HG02943 (cell line): ENCODE results near the gene GGA2.
"Not testable (repeated sequence)": the region's sequence is repeated elsewhere in the genome, so short reads cannot be mapped to it uniquely, and the experiment has no call there.

Source experiments
- ATAC-seq: cut with Tn5 transposase; IDR thresholded peaks from one replicate; pipeline ENCODE4 v1.9.1; 2021; ENCODE audit warnings: mild to moderate bottlenecking, low read depth, moderate library complexity; ENCODE audit not compliant: unreplicated experiment

GGA2 gene

DNA sequence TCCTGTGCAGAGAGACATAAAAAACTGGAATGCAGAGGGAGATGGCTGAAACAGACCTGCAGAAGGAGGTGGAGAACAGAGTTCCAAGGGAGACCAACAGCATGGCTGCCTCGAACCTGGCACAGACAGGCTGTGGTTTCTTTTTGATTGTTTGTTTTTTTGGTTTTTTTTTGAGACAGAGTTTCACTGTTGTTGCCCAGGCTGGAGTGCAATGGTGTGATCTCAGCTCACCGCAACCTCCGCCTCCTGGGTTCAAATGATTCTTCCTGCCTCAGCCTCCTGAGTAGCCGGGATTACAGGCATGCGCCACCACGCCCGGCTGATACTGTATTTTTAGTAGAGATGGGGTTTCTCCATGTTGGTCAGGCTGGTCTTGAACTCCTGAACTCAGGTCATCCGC lies 26.8 kb downstream of the GGA2 start:
- not testable (repeated sequence) for ATAC-seq

DNA sequence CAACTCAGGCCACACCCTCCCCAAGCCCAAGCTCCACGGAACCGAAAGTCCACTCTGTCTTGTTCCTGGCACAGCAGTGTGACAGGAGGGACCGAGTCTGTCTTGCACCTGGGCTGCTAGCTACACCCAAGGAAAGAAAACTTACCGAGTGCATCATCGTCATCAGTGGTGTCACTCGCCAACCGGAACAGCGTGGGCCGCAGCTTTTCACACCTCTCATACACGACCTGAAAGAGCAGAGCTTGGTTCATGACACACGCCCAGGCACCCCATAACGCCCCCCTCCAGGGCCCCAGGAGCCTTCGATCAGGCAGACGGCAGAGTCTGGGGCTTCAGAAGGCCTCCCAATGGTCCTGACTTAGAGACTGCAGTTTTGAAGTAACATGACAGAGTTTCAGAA lies 27.5 kb downstream of the GGA2 start:
- no peak for ATAC-seq

GRCh38 chr16:23480257-23480656 lies 30.0 kb downstream of the GGA2 start:
- ATAC-seq: no peak

DNA sequence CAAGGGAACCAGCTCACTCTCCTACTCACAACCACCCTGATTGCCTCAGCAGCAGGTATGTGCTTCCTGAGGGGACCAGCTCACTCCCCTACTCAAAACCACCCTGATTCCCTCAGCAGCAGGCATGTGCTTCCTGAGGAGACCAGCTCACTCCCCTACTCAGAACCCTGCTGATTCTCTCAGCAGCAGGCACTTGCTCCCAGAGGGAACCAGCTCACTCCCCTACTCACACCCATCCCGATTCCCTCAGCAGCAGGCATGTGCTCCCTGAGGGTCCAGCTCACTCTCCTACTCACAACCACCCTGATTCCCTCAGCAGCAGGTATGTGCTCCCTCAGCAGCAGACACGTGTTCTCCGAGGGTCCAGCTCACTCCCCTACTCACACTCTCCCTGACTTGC lies 31.2 kb downstream of the GGA2 start:
- ATAC-seq: no peak

GRCh38 chr16:23478566-23478965 lies 31.7 kb downstream of the GGA2 start:
- ATAC-seq: no peak

DNA sequence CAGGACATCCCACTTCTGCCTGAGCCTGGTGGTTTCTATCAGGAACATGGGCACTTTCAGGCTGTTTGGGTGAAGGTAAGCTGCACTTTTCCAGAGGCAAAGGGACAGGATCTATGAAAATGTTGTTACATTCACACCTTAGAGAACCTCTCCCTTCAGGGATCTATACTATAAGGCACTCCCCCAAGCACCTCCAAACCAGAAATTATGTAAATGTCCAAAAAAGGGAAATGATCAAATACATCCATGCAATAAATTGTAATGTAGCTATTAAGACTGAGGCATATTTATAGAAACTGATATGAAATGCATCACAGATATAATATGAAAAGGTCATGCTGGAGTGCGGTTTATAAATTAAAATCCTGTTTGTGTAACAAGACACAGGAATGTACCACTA lies 34.0 kb downstream of the GGA2 start:
- ATAC-seq: no peak

GRCh38 chr16:23469814-23470213 lies 40.5 kb downstream of the GGA2 start:
- ATAC-seq: no peak

- no peak for ATAC-seq
Observed at GRCh38 chr16:23466162-23466885, 44.0 kb downstream of the GGA2 start.

GRCh38 chr16:23465179-23465578 lies 45.1 kb downstream of the GGA2 start:
- no peak for ATAC-seq

GRCh38 chr16:23464196-23464595 lies 46.1 kb downstream of the GGA2 start:
- ATAC-seq: no peak

DNA sequence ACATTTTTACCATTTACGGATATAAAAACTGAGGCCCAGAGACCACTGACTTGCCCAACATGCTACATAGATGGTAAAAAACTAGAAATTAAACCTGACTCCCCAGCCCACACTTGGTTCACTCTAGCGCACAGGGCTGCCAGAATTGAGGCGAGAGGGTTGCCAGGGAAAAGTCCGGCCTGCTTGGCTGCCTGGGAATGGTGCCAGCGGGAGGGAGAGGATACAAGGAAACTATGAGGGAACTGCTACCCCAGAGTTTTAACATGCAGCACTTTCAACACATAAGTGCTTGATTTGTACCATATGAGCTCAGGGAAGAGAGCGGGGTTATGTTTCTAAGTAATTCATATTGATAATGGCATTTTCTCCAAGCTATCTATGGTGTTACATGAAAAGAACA lies 47.3 kb downstream of the GGA2 start:
- ATAC-seq: not testable (repeated sequence)

- ATAC-seq: no peak
Observed at GRCh38 chr16:23453338-23454052, 56.8 kb downstream of the GGA2 start.

- ATAC-seq: peak; percentile 70
Observed at GRCh38 chr16:23452572-23453337, 57.5 kb downstream of the GGA2 start, which contains the start of gene COG7. COG7 (minus strand) TSS chr16:23453189; CDS start chr16:23452994, 195 bp downstream.

GRCh38 chr16:23452221-23452571 lies 58.1 kb downstream of the GGA2 start:
- ATAC-seq: no peak

DNA sequence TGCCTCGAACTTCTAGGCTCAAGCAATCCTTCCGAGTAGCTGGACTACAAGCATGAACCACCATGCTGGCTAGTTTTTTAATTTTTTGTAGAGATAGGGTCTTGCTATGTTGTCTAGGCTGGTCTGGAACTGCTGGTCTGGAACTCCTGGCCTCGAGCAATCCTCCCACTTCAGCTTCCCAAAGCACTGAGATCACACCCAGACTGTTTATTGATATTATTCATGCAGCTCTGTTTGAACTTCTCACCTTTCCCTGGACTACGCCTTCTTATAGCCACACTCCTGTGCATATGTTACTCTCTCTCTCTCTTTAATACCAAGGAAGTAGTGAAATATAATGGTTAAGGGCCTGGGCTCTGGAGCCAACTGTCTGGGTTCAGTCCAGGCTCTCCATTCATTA lies 61.9 kb downstream of the GGA2 start:
- ATAC-seq: no peak

DNA sequence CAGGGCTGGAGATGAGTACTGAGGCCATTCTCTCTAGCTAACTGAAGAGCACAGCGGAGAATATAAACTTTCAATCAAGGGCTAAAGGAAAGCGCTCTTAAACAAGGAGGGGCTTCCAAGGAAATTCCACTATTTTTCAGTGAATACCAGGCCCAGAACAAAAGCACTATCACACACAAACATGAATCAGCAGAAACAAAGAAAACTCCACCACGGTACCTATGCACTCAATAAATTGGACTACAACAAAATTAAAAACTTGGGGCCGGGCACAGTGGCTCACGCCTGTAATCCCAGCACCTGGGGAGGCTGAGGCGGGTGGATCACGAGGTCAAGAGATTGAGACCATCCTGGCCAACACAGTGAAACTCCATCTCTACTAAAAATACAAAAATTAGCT lies 72.8 kb downstream of the GGA2 start:
- ATAC-seq: not testable (repeated sequence)

- ATAC-seq: no peak
Observed at GRCh38 chr16:23436951-23437350, 73.3 kb downstream of the GGA2 start.

GRCh38 chr16:23435500-23435899 lies 74.8 kb downstream of the GGA2 start:
- ATAC-seq: no peak

DNA sequence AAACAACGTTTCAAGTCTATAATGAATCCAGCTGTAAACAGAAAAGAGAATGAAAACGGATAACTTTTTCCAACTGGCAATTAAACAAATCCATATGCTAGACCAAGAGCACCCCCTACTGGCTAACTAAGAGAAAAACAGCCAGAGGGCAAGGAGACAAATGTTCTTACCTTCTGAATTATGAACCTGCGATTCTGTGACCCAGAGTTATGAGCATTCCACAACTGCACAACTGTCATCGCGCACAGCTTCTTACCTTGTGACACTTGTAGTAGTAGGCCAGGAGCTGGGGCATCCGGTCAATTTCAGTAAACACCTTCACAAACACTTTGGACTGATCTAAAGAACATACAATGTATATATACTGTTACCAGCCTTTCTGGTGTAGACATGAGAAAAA lies 75.9 kb downstream of the GGA2 start:
- ATAC-seq: no peak

DNA sequence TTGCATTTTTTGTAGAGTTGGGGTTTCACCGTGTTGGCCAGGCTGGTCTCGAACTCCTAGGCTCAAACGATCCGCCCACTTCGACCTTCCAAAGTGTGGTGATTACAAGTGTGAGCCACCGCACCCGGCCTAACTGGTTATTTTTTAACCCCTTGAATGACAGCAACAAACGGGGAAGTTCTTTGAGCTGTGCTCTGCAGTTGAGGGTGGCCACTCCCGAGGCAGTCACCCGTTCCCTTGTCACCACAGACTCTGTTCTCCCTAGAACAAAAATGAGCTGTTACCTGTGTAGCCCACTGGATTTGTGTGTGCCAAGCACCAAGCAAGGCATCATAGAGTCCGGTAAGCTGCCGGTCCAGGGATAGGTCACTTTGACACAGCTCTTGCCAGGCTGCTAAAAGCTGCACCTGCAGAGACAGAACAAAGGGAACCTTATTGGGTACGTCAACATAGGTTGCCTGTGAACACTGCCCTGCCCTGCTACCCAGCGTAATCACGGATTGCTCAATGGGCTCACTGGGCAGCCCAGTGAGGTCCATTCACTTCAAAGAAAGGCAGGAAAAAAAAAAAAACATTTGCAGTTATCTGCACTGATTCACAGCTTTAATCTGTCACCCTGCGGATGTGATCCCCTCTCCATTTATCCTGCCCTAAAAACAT lies 76.9 kb downstream of the GGA2 start:
- ATAC-seq: no peak
